ENCODE data around the gene FXYD4.

Gene FXYD4

DNA sequence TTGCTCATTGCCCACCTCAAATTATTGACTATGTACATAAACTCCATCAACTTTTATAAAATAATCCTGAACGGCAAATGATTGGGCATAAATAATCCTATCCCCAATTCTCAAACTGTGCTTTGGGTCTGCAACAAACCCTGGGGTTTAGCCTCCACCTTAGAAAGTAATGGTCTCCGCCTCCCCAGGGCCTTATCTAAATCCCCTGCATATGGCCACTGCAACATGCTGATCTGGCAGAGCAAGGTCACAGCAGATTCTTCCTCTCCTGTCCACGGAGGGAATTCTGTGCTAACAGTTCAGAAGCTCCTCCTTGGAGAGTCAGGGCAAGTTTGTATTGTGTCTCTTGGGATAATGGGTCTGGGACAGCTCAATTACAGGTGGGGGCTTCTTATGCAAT lies 18.4 kb downstream of the FXYD4 start:
- no peak for TF ChIP-seq YY1 (IDR thresholded peaks at IDR 0.05; ENCODE audit: low read depth)
- no peak for TF ChIP-seq TEAD4 (IDR thresholded peaks at IDR 0.05)
- TF ChIP-seq, protein P1, sequence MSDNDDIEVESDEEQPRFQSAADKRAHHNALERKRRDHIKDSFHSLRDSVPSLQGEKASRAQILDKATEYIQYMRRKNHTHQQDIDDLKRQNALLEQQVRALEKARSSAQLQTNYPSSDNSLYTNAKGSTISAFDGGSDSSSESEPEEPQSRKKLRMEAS (IDR thresholded peaks at IDR 0.05): no peak
- no peak for TF ChIP-seq ZBTB7A (IDR thresholded peaks at IDR 0.05; ENCODE audit: low read depth)
- no peak for TF ChIP-seq CEBPB (IDR thresholded peaks at IDR 0.05)

DNA sequence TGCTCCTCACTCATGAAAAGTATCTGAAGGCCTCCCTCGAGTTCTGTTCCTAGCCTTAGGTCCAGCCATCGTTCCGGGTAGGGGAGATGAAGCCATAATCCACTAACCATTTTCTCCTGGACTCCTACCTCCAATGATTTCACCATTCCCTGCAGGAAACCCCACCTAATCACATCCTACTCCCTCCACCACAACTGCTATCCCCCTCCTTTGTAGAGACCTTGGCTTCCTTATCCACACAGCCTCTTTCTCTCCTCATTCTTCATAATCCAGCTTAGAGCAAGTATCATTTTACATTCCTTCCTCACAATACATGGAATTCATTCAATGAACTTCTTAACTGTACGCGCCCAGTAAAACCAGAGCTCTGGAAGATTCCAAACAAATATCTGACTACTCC lies 18.9 kb downstream of the FXYD4 start:
- no peak for TF ChIP-seq YY1 (IDR thresholded peaks at IDR 0.05; ENCODE audit: low read depth)
- TF ChIP-seq TAF1 (IDR thresholded peaks at IDR 0.05; ENCODE audit: low read depth): no peak
- no peak for TF ChIP-seq TEAD4 (IDR thresholded peaks at IDR 0.05)
- TF ChIP-seq TCF12 (IDR thresholded peaks at IDR 0.05; ENCODE audit: low read depth): no peak
- TF ChIP-seq, protein P2, sequence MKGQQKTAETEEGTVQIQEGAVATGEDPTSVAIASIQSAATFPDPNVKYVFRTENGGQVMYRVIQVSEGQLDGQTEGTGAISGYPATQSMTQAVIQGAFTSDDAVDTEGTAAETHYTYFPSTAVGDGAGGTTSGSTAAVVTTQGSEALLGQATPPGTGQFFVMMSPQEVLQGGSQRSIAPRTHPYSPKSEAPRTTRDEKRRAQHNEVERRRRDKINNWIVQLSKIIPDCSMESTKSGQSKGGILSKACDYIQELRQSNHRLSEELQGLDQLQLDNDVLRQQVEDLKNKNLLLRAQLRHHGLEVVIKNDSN (IDR thresholded peaks at IDR 0.05): no peak

DNA sequence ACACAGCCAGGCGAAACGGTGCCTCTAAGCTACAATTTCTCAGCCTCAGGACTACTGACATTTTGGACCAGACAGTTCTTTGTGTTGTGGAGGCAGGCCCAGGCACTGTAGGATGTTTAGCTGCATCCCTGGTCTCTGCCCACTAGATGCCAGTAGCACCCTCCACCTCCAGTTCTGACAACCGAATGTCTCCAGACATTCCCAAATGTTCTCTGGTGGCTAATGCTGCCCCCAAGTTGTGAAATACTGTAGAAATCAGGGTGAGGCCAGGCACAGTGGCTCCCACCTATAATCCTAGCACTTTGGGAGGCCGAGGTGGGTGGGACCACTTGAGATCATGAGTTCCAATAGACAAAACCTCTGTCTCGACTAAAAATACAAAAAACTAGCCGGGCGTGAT lies 19.3 kb downstream of the FXYD4 start:
- peak; percentile 28; the same call in 1 of the 2 replicates for TF ChIP-seq RAD21 (IDR thresholded peaks at IDR 0.05; ENCODE audit: low read depth)
- no peak for TF ChIP-seq CEBPB (IDR thresholded peaks at IDR 0.05)

DNA sequence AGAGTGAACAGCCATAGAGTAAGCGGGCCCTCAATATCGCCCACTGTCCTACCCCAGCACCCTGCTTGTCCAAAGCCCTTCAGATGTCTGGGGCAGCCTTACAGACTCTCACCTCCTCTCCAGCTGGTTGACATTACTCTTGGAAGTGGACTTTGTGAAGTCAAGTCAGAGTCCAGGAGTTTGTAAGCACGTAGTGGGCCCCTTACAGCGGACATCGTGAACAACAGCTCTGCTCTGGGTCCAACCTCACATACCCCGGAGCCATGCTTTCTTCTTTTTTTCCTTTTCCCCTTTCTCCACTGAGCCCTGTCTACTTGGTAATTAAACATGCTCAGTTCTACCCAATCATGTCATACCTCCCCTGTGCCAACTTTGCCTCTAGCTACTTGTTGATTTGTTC lies 20.1 kb downstream of the FXYD4 start:
- TF ChIP-seq, protein P1 (IDR thresholded peaks at IDR 0.05): no peak
- TF ChIP-seq TEAD4 (IDR thresholded peaks at IDR 0.05): no peak
- TF ChIP-seq, protein P3, sequence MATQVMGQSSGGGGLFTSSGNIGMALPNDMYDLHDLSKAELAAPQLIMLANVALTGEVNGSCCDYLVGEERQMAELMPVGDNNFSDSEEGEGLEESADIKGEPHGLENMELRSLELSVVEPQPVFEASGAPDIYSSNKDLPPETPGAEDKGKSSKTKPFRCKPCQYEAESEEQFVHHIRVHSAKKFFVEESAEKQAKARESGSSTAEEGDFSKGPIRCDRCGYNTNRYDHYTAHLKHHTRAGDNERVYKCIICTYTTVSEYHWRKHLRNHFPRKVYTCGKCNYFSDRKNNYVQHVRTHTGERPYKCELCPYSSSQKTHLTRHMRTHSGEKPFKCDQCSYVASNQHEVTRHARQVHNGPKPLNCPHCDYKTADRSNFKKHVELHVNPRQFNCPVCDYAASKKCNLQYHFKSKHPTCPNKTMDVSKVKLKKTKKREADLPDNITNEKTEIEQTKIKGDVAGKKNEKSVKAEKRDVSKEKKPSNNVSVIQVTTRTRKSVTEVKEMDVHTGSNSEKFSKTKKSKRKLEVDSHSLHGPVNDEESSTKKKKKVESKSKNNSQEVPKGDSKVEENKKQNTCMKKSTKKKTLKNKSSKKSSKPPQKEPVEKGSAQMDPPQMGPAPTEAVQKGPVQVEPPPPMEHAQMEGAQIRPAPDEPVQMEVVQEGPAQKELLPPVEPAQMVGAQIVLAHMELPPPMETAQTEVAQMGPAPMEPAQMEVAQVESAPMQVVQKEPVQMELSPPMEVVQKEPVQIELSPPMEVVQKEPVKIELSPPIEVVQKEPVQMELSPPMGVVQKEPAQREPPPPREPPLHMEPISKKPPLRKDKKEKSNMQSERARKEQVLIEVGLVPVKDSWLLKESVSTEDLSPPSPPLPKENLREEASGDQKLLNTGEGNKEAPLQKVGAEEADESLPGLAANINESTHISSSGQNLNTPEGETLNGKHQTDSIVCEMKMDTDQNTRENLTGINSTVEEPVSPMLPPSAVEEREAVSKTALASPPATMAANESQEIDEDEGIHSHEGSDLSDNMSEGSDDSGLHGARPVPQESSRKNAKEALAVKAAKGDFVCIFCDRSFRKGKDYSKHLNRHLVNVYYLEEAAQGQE (IDR thresholded peaks at IDR 0.05; ENCODE audit: low read depth): no peak
- TF ChIP-seq ZBTB7A (IDR thresholded peaks at IDR 0.05; ENCODE audit: low read depth): no peak
- no peak for TF ChIP-seq EP300 (IDR thresholded peaks at IDR 0.05; ENCODE audit: borderline replicate concordance)
- no peak for TF ChIP-seq CEBPB (IDR thresholded peaks at IDR 0.05)
- TF ChIP-seq, protein P2 (IDR thresholded peaks at IDR 0.05): no peak
- no peak for TF ChIP-seq YY1 (IDR thresholded peaks at IDR 0.05; ENCODE audit: low read depth)
- no peak for TF ChIP-seq TCF12 (IDR thresholded peaks at IDR 0.05; ENCODE audit: low read depth)
- TF ChIP-seq TAF1 (IDR thresholded peaks at IDR 0.05; ENCODE audit: low read depth): no peak
- no peak for TF ChIP-seq RAD21 (IDR thresholded peaks at IDR 0.05; ENCODE audit: low read depth)
- no peak for TF ChIP-seq EGR1 (IDR thresholded peaks at IDR 0.05)

DNA sequence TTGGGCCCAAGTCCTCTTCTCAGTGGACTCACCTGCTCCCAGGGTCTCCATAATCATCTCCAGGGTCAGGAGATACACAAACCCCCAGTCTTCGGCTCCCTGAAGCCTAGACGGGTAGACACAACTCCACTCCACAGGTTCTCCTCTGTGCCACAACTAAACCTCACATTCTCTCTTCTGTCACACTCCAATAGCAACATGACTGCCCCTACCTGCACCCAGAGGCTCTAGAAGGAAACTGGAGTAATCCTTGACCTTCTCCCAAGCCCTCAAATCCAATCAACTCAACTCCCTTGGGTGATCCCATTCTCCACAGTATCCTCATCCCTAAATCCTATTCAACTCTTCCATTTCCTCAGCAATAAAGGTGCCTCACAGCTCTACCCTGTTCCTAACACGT lies 21.3 kb downstream of the FXYD4 start:
- TF ChIP-seq, protein P3 (IDR thresholded peaks at IDR 0.05; ENCODE audit: low read depth): no peak
- no peak for TF ChIP-seq CEBPB (IDR thresholded peaks at IDR 0.05)
- TF ChIP-seq NFIC (IDR thresholded peaks at IDR 0.05): no peak
- no peak for TF ChIP-seq FOXM1 (IDR thresholded peaks at IDR 0.05; ENCODE audit: borderline replicate concordance, low read depth)
- TF ChIP-seq ZBTB7A (IDR thresholded peaks at IDR 0.05; ENCODE audit: low read depth): no peak
- TF ChIP-seq, protein P1 (IDR thresholded peaks at IDR 0.05): no peak
- no peak for TF ChIP-seq TEAD4 (IDR thresholded peaks at IDR 0.05)
- TF ChIP-seq EGR1 (IDR thresholded peaks at IDR 0.05): no peak
- no peak for TF ChIP-seq CREB1 (IDR thresholded peaks at IDR 0.05; ENCODE audit: low read depth)
- TF ChIP-seq TCF12 (IDR thresholded peaks at IDR 0.05; ENCODE audit: low read depth): no peak
- no peak for TF ChIP-seq EP300 (IDR thresholded peaks at IDR 0.05; ENCODE audit: borderline replicate concordance)
- no peak for TF ChIP-seq TAF1 (IDR thresholded peaks at IDR 0.05; ENCODE audit: low read depth)
- TF ChIP-seq, protein P2 (IDR thresholded peaks at IDR 0.05): no peak

DNA sequence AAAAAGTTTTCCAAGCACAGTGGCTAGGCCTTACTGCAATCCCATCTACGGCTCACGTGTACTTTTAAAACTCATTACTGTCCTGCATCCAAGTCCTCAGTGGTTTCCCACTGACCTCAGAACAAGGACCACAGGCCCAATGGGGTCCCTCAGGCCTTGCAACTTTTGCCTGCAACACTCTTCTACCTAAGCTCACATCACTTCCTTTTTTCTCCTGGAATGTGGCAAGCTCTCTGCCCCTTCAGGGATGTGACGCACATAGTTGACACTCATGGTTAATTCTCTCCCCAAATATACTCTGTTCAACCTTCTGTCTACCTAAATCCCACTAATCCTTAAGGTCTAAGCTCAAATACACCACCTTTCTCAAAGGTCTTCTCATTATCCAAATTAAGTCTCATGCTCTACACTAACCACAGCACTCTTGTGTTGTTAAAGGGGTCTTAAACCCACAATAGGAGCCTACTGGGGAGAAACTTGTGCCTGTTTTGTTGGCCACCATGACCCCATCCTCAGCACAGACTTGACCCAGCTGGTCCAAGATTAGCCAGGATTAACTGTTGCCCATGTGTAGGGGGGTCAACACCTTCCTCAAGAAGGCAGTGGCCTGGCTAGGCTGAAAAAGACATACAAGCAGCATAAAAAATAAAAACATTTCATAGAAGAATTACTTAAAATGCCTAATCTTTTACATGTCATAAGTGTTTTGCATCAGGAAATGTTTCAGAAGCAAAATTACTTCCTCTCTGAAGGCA lies 22.3 kb downstream of the FXYD4 start:
- TF ChIP-seq, protein P2 (IDR thresholded peaks at IDR 0.05): no peak
- TF ChIP-seq ZBTB7A (IDR thresholded peaks at IDR 0.05; ENCODE audit: low read depth): no peak
- no peak for TF ChIP-seq CREB1 (IDR thresholded peaks at IDR 0.05; ENCODE audit: low read depth)
- TF ChIP-seq CEBPB (IDR thresholded peaks at IDR 0.05): no peak
- TF ChIP-seq TAF1 (IDR thresholded peaks at IDR 0.05; ENCODE audit: low read depth): no peak
- TF ChIP-seq, protein P1 (IDR thresholded peaks at IDR 0.05): no peak
- TF ChIP-seq YY1 (IDR thresholded peaks at IDR 0.05; ENCODE audit: low read depth): no peak
- TF ChIP-seq EP300 (IDR thresholded peaks at IDR 0.05; ENCODE audit: borderline replicate concordance): no peak
- no peak for TF ChIP-seq TEAD4 (IDR thresholded peaks at IDR 0.05)
- TF ChIP-seq FOXM1 (IDR thresholded peaks at IDR 0.05; ENCODE audit: borderline replicate concordance, low read depth): no peak
- no peak for TF ChIP-seq RAD21 (IDR thresholded peaks at IDR 0.05; ENCODE audit: low read depth)
- TF ChIP-seq EGR1 (IDR thresholded peaks at IDR 0.05): no peak
- TF ChIP-seq, protein P3 (IDR thresholded peaks at IDR 0.05; ENCODE audit: low read depth): no peak
- no peak for TF ChIP-seq NFIC (IDR thresholded peaks at IDR 0.05)
- TF ChIP-seq TCF12 (IDR thresholded peaks at IDR 0.05; ENCODE audit: low read depth): no peak

Measured in Ishikawa (cell line).